Osteocyte (in vitro differentiated cells): ENCODE results near the gene PAX2. TPM values are rescaled to one million over a fixed set of nuclear protein-coding genes. Genes with fewer than 3 reads are reported as not detected.

Source experiments
- DNase-seq: peaks from one replicate; pipeline ENCODE4 v3.0.0; 2021; ENCODE audit warnings: mixed read lengths; ENCODE audit not compliant: unreplicated experiment; ENCODE audit errors: extremely low spot score
- H3K27ac Mint-ChIP-seq: one replicate; pipeline ENCODE4 v1.8.0; 2021; ENCODE audit warnings: mild to moderate bottlenecking, mixed read lengths; ENCODE audit not compliant: unreplicated experiment
- H3K27me3 Mint-ChIP-seq: one replicate; pipeline ENCODE4 v1.8.0; 2021; ENCODE audit warnings: mixed read lengths; ENCODE audit not compliant: unreplicated experiment
- H3K36me3 Mint-ChIP-seq: one replicate; pipeline ENCODE4 v1.8.0; 2021; ENCODE audit warnings: mixed read lengths; ENCODE audit not compliant: unreplicated experiment
- H3K4me1 Mint-ChIP-seq: one replicate; pipeline ENCODE4 v1.8.0; 2021; ENCODE audit warnings: mixed read lengths; ENCODE audit not compliant: unreplicated experiment
- H3K4me3 Mint-ChIP-seq: one replicate; pipeline ENCODE4 v1.8.0; 2021; ENCODE audit warnings: mild to moderate bottlenecking, moderate library complexity, mixed read lengths; ENCODE audit not compliant: unreplicated experiment
- H3K9me3 Mint-ChIP-seq: one replicate; pipeline ENCODE4 v1.8.0; 2021; ENCODE audit warnings: mixed read lengths; ENCODE audit not compliant: unreplicated experiment
- CTCF ChIP-seq: fragments of 200-600 bp; sonication (generic); IDR thresholded peaks from 2 replicates; pipeline ENCODE4 v1.5.0; 2021; ENCODE audit warnings: antibody characterized with exemption, mild to moderate bottlenecking, moderate library complexity
- total RNA-seq: library from RNA; stranded (reverse); gene quantifications from 2 replicates; pipeline ENCODE4 v1.2.1, GENCODE V29; 2021

The PAX2 gene
- total RNA-seq, 1 donor from 2014 or later: 0.30 TPM

GRCh38 chr10:100827819-100828737 is 82.7 kb downstream of the PAX2 start:
- Mint-ChIP-seq H3K36me3 (no peaks in the 10 kb centered on the region), H3K27ac (no peak overlapping the region)
- peak; percentile 32 for TF ChIP-seq CTCF

GRCh38 chr10:100828738-100829096 is 83.3 kb downstream of the PAX2 start:
- H3K4me3 Mint-ChIP-seq: peak overlapping the region; percentile 75
- H3K36me3 Mint-ChIP-seq: no peaks in the 10 kb centered on the region
- no peak for TF ChIP-seq CTCF
- peaks cover 20% of the 10 kb centered on the region for H3K4me1 Mint-ChIP-seq
- H3K27ac Mint-ChIP-seq: no peak overlapping the region
- H3K27me3 Mint-ChIP-seq: peaks cover 84% of the 10 kb centered on the region
- no peaks in the 10 kb centered on the region for H3K9me3 Mint-ChIP-seq
- DNase-seq: no peak

More at GRCh38 chr10:100827819-100828737, 82.7 kb downstream of the PAX2 start:
- Mint-ChIP-seq H3K9me3 (no peaks in the 10 kb centered on the region), H3K4me1 (peaks cover 20% of the 10 kb centered on the region), H3K4me3 (peak overlapping the region; percentile 75), H3K27me3 (peaks cover 83% of the 10 kb centered on the region)
- DNase-seq: no peak

- Mint-ChIP-seq H3K27me3 (peaks cover 82% of the 10 kb centered on the region), H3K4me1 (peaks cover 20% of the 10 kb centered on the region), H3K4me3 (peak overlapping the region; percentile 75), H3K36me3 (no peaks in the 10 kb centered on the region), H3K9me3 (no peaks in the 10 kb centered on the region), H3K27ac (no peak overlapping the region)
- no peak for DNase-seq
- no peak for TF ChIP-seq CTCF
These were observed 83.9 kb downstream of the PAX2 start for GRCh38 chr10:100829097-100829870.

- H3K27me3 Mint-ChIP-seq: peaks cover 76% of the 10 kb centered on the region
- no peak for DNase-seq
- H3K9me3 Mint-ChIP-seq: no peaks in the 10 kb centered on the region
- H3K4me3 Mint-ChIP-seq: peak overlapping the region; percentile 38
- H3K36me3 Mint-ChIP-seq: no peaks in the 10 kb centered on the region
- TF ChIP-seq CTCF: no peak
- H3K4me1 Mint-ChIP-seq: peaks cover 20% of the 10 kb centered on the region
- no peak overlapping the region for H3K27ac Mint-ChIP-seq
These were observed 84.7 kb downstream of the PAX2 start for GRCh38 chr10:100829933-100830727.
